CD4-positive, CD25-positive, alpha-beta regulatory T cell (primary cell): ENCODE data around the gene ARMC5. TPM values are rescaled to one million over a fixed set of nuclear protein-coding genes. Genes with fewer than 3 reads are reported as not detected.
A peak's percentile ranks its signal among the peaks of the same experiment; 100 is the strongest.

ENCODE experiments used
- ATAC-seq, 2 donors: fragments of 150-1000 bp; cut with Tn5 transposase; one replicate each; pipeline ENCODE4 v1.10.0; 2021; ENCODE audit warnings: low read depth in 2 of 2, moderate number of reproducible peaks in 2 of 2, moderate library complexity in 1 of 2
- DNase-seq, 3 donors: peaks; one replicate each; pipeline versions ENCODE4 v3.0.0 to v3.0.0-alpha.2; 2012 to 2022; ENCODE audit warnings: mixed read lengths in 1 of 3
- H3K27ac ChIP-seq: one replicate; pipeline ENCODE4 v1.7.0; 2013; ENCODE audit warnings: mild to moderate bottlenecking, low read length; ENCODE audit not compliant: insufficient read depth, poor library complexity, severe bottlenecking
- H3K27me3 ChIP-seq: one replicate; pipeline ENCODE4 v1.7.0; 2013; ENCODE audit warnings: low read length; ENCODE audit not compliant: control insufficient read depth, insufficient read depth
- H3K36me3 ChIP-seq: one replicate; pipeline ENCODE4 v1.7.0; 2013; ENCODE audit warnings: mild to moderate bottlenecking, low read length, moderate library complexity; ENCODE audit not compliant: control insufficient read depth, insufficient read depth
- H3K4me1 ChIP-seq: 2 replicates; pipeline ENCODE4 v1.7.0; 2013; ENCODE audit warnings: mild to moderate bottlenecking, low read length; ENCODE audit not compliant: insufficient read depth, control insufficient read depth, poor library complexity, severe bottlenecking
- H3K4me3 ChIP-seq: one replicate; pipeline ENCODE4 v1.7.0; 2013; ENCODE audit warnings: low read depth, mild to moderate bottlenecking, low read length, moderate library complexity
- H3K9me3 ChIP-seq, 2 experiments: 1 replicate in 1 of 2; 2 replicates in 1 of 2; pipeline ENCODE4 v1.7.0; 2013; ENCODE audit warnings: low read length in 2 of 2, mild to moderate bottlenecking in 1 of 2, moderate library complexity in 1 of 2; ENCODE audit not compliant: control insufficient read depth in 2 of 2
- H3K27ac Mint-ChIP-seq, 3 donors: one replicate each; pipeline ENCODE4 v1.8.0; 2020 to 2022; ENCODE audit warnings: mild to moderate bottlenecking in 3 of 3, mixed read lengths in 3 of 3, moderate library complexity in 2 of 3
- H3K27me3 Mint-ChIP-seq: one replicate; pipeline ENCODE4 v1.8.0; 2022; ENCODE audit warnings: mild to moderate bottlenecking, mixed read lengths
- H3K36me3 Mint-ChIP-seq: one replicate; pipeline ENCODE4 v1.8.0; 2020; ENCODE audit warnings: mixed read lengths
- H3K4me1 Mint-ChIP-seq, 4 donors: one replicate each; pipeline ENCODE4 v1.8.0; 2020 to 2022; ENCODE audit warnings: mixed read lengths in 4 of 4, mild to moderate bottlenecking in 1 of 4
- H3K4me3 Mint-ChIP-seq, 4 donors: one replicate each; pipeline ENCODE4 v1.8.0; 2020 to 2022; ENCODE audit warnings: mild to moderate bottlenecking in 4 of 4, mixed read lengths in 4 of 4, moderate library complexity in 3 of 4
- H3K9me3 Mint-ChIP-seq, 7 donors: one replicate each; pipeline ENCODE4 v1.8.0; 2020 to 2022; ENCODE audit warnings: mixed read lengths in 7 of 7, mild to moderate bottlenecking in 3 of 7, moderate library complexity in 2 of 7
- polyA plus RNA-seq, 4 donors: library from polyadenylated mRNA; unstranded; fragments of 300-500 nt; fragmentation: Illumina TruSeq; gene quantifications; one replicate each; pipeline ENCODE4 v1.2.3, GENCODE V29; 2021
- total RNA-seq: library from RNA; stranded (reverse); gene quantifications from one replicate; pipeline ENCODE4 v1.2.3, GENCODE V29; 2022

Gene ARMC5
- total and polyA plus RNA-seq, 5 donors from 2014 or later: 4.0 to 11.4 (median 5.8) TPM

DNA sequence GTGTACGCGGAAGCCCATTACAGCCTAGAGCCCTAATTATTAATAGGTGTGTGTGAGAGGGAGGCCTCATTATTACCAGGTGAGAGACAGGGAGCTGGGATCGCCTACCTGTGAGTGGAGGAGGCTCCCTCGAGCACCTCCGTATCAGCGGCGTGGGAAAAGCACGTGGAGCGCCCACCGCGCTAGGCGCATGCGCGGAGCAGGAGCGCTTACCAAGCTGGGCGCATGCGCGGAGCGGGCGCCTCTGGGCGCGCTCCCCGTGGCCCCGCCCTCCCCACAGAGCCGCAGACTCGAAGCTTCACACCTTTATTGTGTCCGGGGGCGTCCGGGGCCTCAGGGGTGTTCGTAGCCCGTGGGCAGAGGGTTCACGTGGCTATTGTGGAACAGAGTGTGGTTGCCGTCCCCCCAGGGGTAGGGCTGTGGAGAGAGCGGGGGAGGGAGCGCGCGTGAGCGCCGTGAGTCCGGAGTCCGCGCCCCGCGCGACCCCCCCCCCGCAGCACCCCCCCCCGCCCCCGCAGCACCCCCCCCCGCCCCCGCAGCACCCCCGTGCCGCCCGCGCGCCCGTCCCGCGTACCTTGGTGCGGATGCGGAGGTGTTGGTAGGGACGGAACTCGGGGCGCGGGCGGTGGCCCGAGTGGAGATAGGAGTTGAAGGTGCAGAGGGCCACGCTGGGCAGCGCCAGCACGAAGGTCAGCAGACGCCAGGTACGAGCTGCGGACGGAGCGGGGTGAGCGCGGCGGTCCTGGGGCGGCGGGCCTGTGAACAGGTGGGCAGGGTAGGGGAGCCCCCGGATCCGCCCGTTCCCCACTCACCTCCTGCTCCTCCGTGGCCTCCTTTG lies 31.6 kb upstream of the ARMC5 start:
- DNase-seq (peak; percentile 51 to 59 (median 52)), ATAC-seq (peak in 1 of 2 donors; percentile 30)
- H3K27ac ChIP-seq: no peak overlapping the region
- H3K4me1 ChIP-seq: no peaks in the 10 kb centered on the region
- no peak overlapping the region for H3K4me3 ChIP-seq
- H3K27me3 ChIP-seq: no peaks in the 10 kb centered on the region
- Mint-ChIP-seq H3K4me1 (peaks cover 0 to 4% (median 1%) of the 10 kb centered on the region in 4 donors), H3K36me3 (no peaks in the 10 kb centered on the region), H3K9me3 (peaks cover 0 to 2% (median 0%) of the 10 kb centered on the region in 7 donors), H3K27ac (no peak overlapping the region), H3K27me3 (peaks cover 10% of the 10 kb centered on the region), H3K4me3 (peak overlapping the region in 2 of 4 donors; percentile 21 to 70)
- no peaks in the 10 kb centered on the region for H3K9me3 ChIP-seq
- no peaks in the 10 kb centered on the region for H3K36me3 ChIP-seq

DNA sequence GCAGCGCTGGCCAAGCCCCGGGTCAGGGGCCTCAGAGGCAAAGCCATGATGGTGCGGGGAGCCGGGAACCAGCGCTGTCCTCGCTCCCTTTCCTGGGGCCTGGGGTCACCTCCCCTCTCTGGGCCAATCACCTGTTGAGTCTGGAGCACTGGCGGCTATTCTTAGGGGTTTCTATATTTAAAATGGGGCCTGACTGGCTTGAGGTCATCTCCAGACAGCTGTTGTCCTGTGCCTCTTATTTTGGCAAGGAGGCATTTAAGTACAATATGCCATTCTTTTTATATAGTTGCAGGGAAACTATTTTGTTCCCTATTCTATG lies 31.1 kb upstream of the ARMC5 start, which contains the start of gene COX6A2:
COX6A2 (minus strand) TSS at position 82 of the 319 bp plus-strand sequence; CDS start at position 47, 35 bp downstream.
- peak within 1 kb of the TSS in 2 of 4 donors; percentile 35 to 70 for H3K4me3 Mint-ChIP-seq
- H3K9me3 ChIP-seq: no peaks in the 10 kb centered on the region
- DNase-seq: no peak
- no peak within 1 kb of the TSS for H3K27ac ChIP-seq
- no peak within 1 kb of the TSS for H3K27ac Mint-ChIP-seq
- H3K4me3 ChIP-seq: no peak within 1 kb of the TSS
- no peaks in the 10 kb centered on the region for H3K4me1 ChIP-seq
- H3K9me3 Mint-ChIP-seq: peaks cover 0 to 2% (median 0%) of the 10 kb centered on the region in 7 donors
- no peaks in the 10 kb centered on the region for H3K27me3 ChIP-seq
- peaks cover 10% of the 10 kb centered on the region for H3K27me3 Mint-ChIP-seq
- ATAC-seq: no peak
- no peaks in the 10 kb centered on the region for H3K36me3 ChIP-seq
- peaks cover 0 to 4% (median 1%) of the 10 kb centered on the region in 4 donors for H3K4me1 Mint-ChIP-seq
- no peaks in the 10 kb centered on the region for H3K36me3 Mint-ChIP-seq

GRCh38 chr16:31428638-31429247 lies 30.6 kb upstream of the ARMC5 start:
- no peak for DNase-seq
- H3K27ac Mint-ChIP-seq: no peak overlapping the region
- ATAC-seq: no peak
- peaks cover 10% of the 10 kb centered on the region for H3K27me3 Mint-ChIP-seq
- no peak overlapping the region for H3K4me3 ChIP-seq
- H3K36me3 ChIP-seq: no peaks in the 10 kb centered on the region
- H3K4me3 Mint-ChIP-seq: peak overlapping the region in 1 of 4 donors; percentile 70
- H3K9me3 Mint-ChIP-seq: peaks cover 0 to 2% (median 0%) of the 10 kb centered on the region in 7 donors
- H3K4me1 ChIP-seq: no peaks in the 10 kb centered on the region
- H3K36me3 Mint-ChIP-seq: no peaks in the 10 kb centered on the region
- no peaks in the 10 kb centered on the region for H3K27me3 ChIP-seq
- H3K27ac ChIP-seq: no peak overlapping the region
- peaks cover 0 to 4% (median 1%) of the 10 kb centered on the region in 4 donors for H3K4me1 Mint-ChIP-seq
- no peaks in the 10 kb centered on the region for H3K9me3 ChIP-seq

- Mint-ChIP-seq H3K4me3 (no peak overlapping the region), H3K9me3 (peaks cover 0 to 2% (median 0%) of the 10 kb centered on the region in 7 donors), H3K27ac (no peak overlapping the region), H3K36me3 (no peaks in the 10 kb centered on the region), H3K27me3 (peaks cover 10% of the 10 kb centered on the region), H3K4me1 (peaks cover 0 to 4% (median 1%) of the 10 kb centered on the region in 4 donors)
- no peaks in the 10 kb centered on the region for H3K4me1 ChIP-seq
- no peak for ATAC-seq
- H3K27me3 ChIP-seq: no peaks in the 10 kb centered on the region
- H3K4me3 ChIP-seq: no peak overlapping the region
- H3K36me3 ChIP-seq: no peaks in the 10 kb centered on the region
- no peaks in the 10 kb centered on the region for H3K9me3 ChIP-seq
- no peak overlapping the region for H3K27ac ChIP-seq
- DNase-seq: no peak
Measured at GRCh38 chr16:31429314-31429713, 30.0 kb upstream of the ARMC5 start.

DNA sequence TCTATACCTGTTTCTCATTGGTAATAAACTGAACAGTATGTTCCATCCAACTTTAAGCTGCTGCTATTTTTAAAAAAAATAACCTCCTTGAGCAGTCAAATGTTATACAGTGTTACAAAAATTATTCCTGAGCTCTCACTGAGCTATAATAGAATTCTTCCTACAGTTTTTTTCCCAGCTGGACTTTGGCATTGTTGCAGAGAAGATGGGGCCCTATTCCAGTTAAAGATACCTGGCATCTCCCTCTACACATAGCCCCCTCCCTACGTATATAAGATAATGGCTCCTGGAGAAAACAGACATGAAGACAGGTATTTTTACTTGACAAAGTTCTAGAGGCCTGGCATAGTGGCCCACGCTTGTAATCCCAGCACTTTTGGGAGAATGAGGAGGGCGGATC lies 29.5 kb upstream of the ARMC5 start:
- ATAC-seq (no peak), DNase-seq (no peak)
- Mint-ChIP-seq H3K4me3 (no peak overlapping the region), H3K27me3 (peaks cover 10% of the 10 kb centered on the region), H3K36me3 (no peaks in the 10 kb centered on the region), H3K9me3 (peaks cover 0 to 2% (median 0%) of the 10 kb centered on the region in 7 donors), H3K4me1 (peaks cover 0 to 4% (median 1%) of the 10 kb centered on the region in 4 donors), H3K27ac (no peak overlapping the region)
- H3K27ac ChIP-seq: no peak overlapping the region
- no peaks in the 10 kb centered on the region for H3K36me3 ChIP-seq
- H3K27me3 ChIP-seq: no peaks in the 10 kb centered on the region
- H3K9me3 ChIP-seq: no peaks in the 10 kb centered on the region
- H3K4me1 ChIP-seq: no peaks in the 10 kb centered on the region
- no peak overlapping the region for H3K4me3 ChIP-seq

GRCh38 chr16:31430380-31431052 lies 28.8 kb upstream of the ARMC5 start:
- Histone ChIP-seq H3K27me3 (no peaks in the 10 kb centered on the region), H3K27ac (no peak overlapping the region), H3K36me3 (no peaks in the 10 kb centered on the region), H3K9me3 (no peaks in the 10 kb centered on the region), H3K4me3 (no peak overlapping the region), H3K4me1 (no peaks in the 10 kb centered on the region)
- Mint-ChIP-seq H3K4me1 (peaks cover 0 to 4% (median 1%) of the 10 kb centered on the region in 4 donors), H3K9me3 (peaks cover 0 to 1% (median 0%) of the 10 kb centered on the region in 7 donors), H3K27me3 (peaks cover 10% of the 10 kb centered on the region), H3K27ac (peak overlapping the region in 1 of 3 donors; percentile 6), H3K36me3 (no peaks in the 10 kb centered on the region), H3K4me3 (no peak overlapping the region)
- DNase-seq: no peak
- no peak for ATAC-seq

DNA sequence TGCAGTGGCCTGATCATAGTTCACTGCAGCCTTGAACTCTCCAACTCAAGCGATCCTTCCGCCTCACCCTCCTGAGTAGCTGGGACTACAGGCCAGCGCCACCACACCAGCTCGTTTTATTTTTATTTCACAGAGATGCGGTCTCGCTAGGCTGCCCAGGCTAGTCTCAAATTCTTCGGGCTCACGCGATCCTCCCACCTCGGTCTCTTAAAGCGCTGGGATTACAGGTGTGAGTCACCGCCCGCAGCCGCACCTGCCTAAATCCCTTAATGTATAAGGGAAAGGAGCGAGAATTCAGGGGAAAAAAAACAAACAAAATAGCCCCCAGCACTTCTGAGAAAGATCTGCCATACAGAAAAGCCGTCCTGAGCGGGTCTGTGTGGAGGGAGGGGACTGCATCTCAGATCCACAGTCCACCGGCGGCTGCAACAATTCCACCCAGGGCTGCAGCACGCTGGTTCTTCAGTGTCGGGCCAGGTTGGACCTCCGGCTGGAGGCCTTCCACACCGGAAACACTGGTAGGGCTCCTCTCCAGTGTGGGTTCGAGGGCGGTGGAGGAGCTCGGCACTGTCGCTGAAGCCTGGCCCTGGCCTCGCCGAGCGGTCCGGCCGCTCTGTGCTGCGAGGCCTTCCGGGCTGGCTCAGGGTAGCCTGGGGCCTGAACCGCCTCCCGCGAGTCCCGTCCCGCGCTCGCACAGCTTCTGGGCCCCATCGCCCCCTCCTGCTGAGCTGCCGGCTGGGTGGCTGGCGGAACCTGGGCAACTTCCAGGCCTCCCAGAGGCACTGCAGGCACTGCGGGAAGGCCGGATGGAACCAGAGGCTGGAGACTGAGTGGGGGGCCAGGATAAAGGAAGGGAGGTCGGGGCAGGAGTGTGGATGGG lies 23.7 kb upstream of the ARMC5 start:
- Mint-ChIP-seq H3K27me3 (peaks cover 5% of the 10 kb centered on the region), H3K27ac (no peak overlapping the region), H3K4me3 (no peak overlapping the region), H3K36me3 (no peaks in the 10 kb centered on the region), H3K4me1 (peaks cover 0 to 2% (median 0%) of the 10 kb centered on the region in 4 donors), H3K9me3 (no peaks in the 10 kb centered on the region)
- Histone ChIP-seq H3K4me1 (no peaks in the 10 kb centered on the region), H3K36me3 (no peaks in the 10 kb centered on the region), H3K4me3 (no peak overlapping the region), H3K27ac (no peak overlapping the region), H3K9me3 (no peaks in the 10 kb centered on the region), H3K27me3 (no peaks in the 10 kb centered on the region)
- DNase-seq (no peak), ATAC-seq (no peak)
